SK-N-MC (cell line): ENCODE measurements around the gene FAM234A.
"Not testable (repeated sequence)": the region's sequence is repeated elsewhere in the genome, so short reads cannot be mapped to it uniquely, and the experiment has no call there.

Experiments
- DNase-seq: peaks from one replicate; pipeline ENCODE4 v3.0.0-alpha.2; 2011; ENCODE audit warnings: low read depth, low spot score
- H3K27ac ChIP-seq: fragments of 200-600 bp; sonication (generic); 2 replicates; pipeline ENCODE4 v1.5.1; 2016; ENCODE audit warnings: mixed run types
- H3K36me3 ChIP-seq: fragments of 200-600 bp; sonication (generic); 2 replicates; pipeline ENCODE4 v1.6.1; 2017; ENCODE audit warnings: antibody characterized with exemption, low read length, mixed read lengths; ENCODE audit not compliant: insufficient read depth
- H3K4me3 ChIP-seq: fragments of 200-600 bp; sonication (generic); 2 replicates; pipeline ENCODE4 v1.5.1; 2016
- H3K9ac ChIP-seq: fragments of 200-600 bp; sonication (generic); 2 replicates; pipeline ENCODE4 v1.8.0; 2017; ENCODE audit warnings: mixed run types, mixed read lengths; ENCODE audit not compliant: insufficient read length
- H3K9me3 ChIP-seq: fragments of 200-600 bp; sonication (generic); 2 replicates; pipeline ENCODE4 v1.6.1; 2017; ENCODE audit warnings: low read depth, mild to moderate bottlenecking, antibody characterized with exemption, low read length, moderate library complexity, mixed read lengths
- EZH2 ChIP-seq: fragments of 200-600 bp; sonication (generic); IDR thresholded peaks from one replicate; pipeline ENCODE4 v1.6.1; 2017; ENCODE audit warnings: antibody characterized with exemption
- FOXP2 ChIP-seq: optimal IDR thresholded peaks from 2 replicates; pipeline ENCODE3; 2011; ENCODE audit warnings: mild to moderate bottlenecking, moderate library complexity; ENCODE audit not compliant: insufficient read depth; ENCODE audit errors: extremely low read length, control extremely low read depth
- POLR2AphosphoS5 ChIP-seq: IDR thresholded peaks from 2 replicates; pipeline ENCODE4 v1.6.1; 2012; ENCODE audit warnings: mild to moderate bottlenecking, low read depth, low read length, borderline replicate concordance

FAM234A gene

GRCh38 chr16:265002-265529, 30.4 kb downstream of the FAM234A start:
- H3K4me3 ChIP-seq = no peak overlapping the region
- H3K36me3 ChIP-seq = no peaks in the 10 kb centered on the region; the same call in 1 of the 2 replicates
- H3K27ac ChIP-seq = no peak overlapping the region
- H3K9ac ChIP-seq = no peak overlapping the region
- TF ChIP-seq EZH2 = no peak
- TF ChIP-seq FOXP2 = no peak
- TF ChIP-seq POLR2AphosphoS5 = no peak
- no peak for DNase-seq
- no peaks in the 10 kb centered on the region for H3K9me3 ChIP-seq

GRCh38 chr16:265711-266110, 31.1 kb downstream of the FAM234A start:
- no peak for TF ChIP-seq POLR2AphosphoS5
- TF ChIP-seq EZH2 = no peak
- no peak for TF ChIP-seq FOXP2
- DNase-seq = no peak
- Histone ChIP-seq H3K4me3 (no peak overlapping the region), H3K9me3 (no peaks in the 10 kb centered on the region), H3K9ac (no peak overlapping the region), H3K27ac (no peak overlapping the region), H3K36me3 (no peaks in the 10 kb centered on the region; the same call in 1 of the 2 replicates)

GRCh38 chr16:266258-267164, 31.9 kb downstream of the FAM234A start:
- no peak for DNase-seq
- TF ChIP-seq FOXP2 = no peak
- no peak for TF ChIP-seq POLR2AphosphoS5
- no peak for TF ChIP-seq EZH2
- Histone ChIP-seq H3K4me3 (no peak overlapping the region), H3K9ac (no peak overlapping the region), H3K27ac (no peak overlapping the region), H3K36me3 (no peaks in the 10 kb centered on the region; the same call in 1 of the 2 replicates), H3K9me3 (no peaks in the 10 kb centered on the region)

GRCh38 chr16:267562-267961, 32.9 kb downstream of the FAM234A start:
- not testable (repeated sequence) for H3K36me3 ChIP-seq, H3K9ac ChIP-seq, DNase-seq, H3K9me3 ChIP-seq, H3K4me3 ChIP-seq, H3K27ac ChIP-seq

GRCh38 chr16:268141-269053, 33.8 kb downstream of the FAM234A start:
- Histone ChIP-seq H3K4me3 (no peak overlapping the region), H3K36me3 (no peaks in the 10 kb centered on the region), H3K9me3 (no peaks in the 10 kb centered on the region), H3K27ac (no peak overlapping the region), H3K9ac (no peak overlapping the region)
- no peak for TF ChIP-seq POLR2AphosphoS5
- no peak for TF ChIP-seq FOXP2
- TF ChIP-seq EZH2 = no peak
- no peak for DNase-seq

GRCh38 chr16:269061-269796, 34.6 kb downstream of the FAM234A start:
- no peaks in the 10 kb centered on the region for H3K36me3 ChIP-seq
- no peak overlapping the region for H3K27ac ChIP-seq
- no peak for DNase-seq
- no peak overlapping the region for H3K9ac ChIP-seq
- no peak overlapping the region for H3K4me3 ChIP-seq
- H3K9me3 ChIP-seq = no peaks in the 10 kb centered on the region
- TF ChIP-seq EZH2 (no peak), POLR2AphosphoS5 (no peak), FOXP2 (no peak)

GRCh38 chr16:270381-271255, 36.0 kb downstream of the FAM234A start:
- no peaks in the 10 kb centered on the region for H3K9me3 ChIP-seq
- H3K27ac ChIP-seq = no peak overlapping the region
- TF ChIP-seq EZH2 (no peak), FOXP2 (no peak)
- H3K36me3 ChIP-seq = no peaks in the 10 kb centered on the region
- no peak overlapping the region for H3K9ac ChIP-seq
- H3K4me3 ChIP-seq = no peak overlapping the region
- DNase-seq = no peak
